NCI-H1105 (cell line): ENCODE data around the gene EXOSC2.

Source experiments
- DNase-seq: peaks from one replicate; lab custom pipeline; 2025; lab: John Stamatoyannopoulos, UW

EXOSC2 gene

DNA sequence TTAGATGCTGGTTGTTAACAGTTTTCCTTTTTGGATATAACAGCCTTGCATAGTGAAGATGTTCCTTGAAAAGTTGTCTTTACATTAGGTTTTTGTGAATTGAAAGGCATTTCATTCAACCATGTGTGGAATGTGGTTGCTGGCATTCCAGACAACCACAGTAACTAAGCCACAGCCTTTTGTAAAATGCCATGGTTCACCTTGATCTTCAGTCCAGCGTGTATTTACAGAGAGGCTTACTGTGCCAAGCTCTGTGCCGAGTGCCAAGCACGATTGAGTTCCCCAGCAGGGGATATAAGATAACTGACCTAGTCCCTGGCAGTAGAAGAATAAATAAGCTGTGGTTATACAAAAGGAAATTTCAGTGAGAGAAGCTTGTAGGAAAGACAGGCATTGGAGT lies 4.9 kb downstream of the EXOSC2 start:
- DNase-seq, result no peak

DNA sequence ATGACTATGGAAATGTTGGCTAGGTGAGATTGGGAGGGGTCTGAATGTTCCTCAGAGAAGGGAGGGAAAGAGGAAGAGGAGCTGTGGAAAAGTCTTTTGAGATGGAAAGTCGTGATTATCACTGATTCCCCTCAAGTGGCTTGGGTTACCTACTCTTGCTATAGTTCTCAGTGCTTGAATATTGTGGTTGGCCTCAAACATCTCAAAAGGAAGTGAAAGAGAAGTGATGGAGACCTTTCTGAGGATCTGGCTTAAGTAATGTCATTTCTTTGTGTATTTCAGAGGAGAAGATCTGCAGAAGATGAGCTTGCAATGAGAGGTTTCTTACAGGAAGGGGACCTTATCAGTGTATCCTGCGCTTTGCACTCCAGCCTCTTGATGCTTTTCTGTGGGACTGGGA lies 5.5 kb downstream of the EXOSC2 start:
- DNase-seq, result no peak

DNA sequence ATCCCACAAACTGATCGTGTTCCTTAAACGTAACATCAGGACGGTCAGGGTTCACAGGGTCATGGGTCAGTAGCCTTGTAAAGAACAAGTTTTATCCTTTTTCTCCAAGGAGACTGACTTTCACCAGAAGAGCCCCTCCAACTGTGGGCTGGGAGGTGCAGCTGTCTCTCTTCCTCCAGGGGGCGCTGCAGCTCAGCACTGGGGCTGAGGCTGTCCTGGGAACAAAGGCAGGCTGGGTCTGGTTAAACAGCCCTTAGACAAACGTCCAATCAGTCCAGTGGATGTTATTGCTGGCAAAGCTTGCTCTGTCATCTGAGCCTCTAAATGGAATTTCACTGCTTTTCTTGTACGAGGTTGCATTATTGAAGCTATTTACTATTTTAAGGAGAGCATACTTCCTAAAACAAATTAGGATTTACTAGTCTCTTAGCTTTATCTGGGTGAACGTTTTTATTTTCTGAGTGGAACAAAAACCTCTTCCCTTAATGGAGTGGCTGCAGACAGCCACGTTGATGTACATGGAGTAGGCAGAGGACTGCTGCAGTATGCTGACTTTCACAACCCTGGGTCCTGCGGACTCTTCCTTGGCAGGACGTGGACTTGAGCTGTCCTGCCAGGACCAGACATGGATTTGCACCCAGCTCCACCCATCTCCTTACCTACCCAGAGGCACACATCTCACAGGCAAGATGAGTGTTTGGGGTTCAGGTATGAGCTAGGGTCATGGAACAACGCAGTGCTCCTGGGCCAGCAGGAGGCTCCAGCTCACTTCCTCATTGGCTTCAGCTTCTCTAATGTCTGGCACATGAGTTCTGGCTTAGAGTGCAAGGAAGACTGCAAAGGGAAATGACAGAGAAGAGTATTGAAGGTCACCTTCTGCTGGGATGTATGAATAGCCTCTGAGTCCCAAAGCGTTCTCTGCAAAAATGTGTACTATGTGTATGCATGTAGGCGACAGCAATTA lies 7.8 kb downstream of the EXOSC2 start:
- DNase-seq, result peak; percentile 38

DNA sequence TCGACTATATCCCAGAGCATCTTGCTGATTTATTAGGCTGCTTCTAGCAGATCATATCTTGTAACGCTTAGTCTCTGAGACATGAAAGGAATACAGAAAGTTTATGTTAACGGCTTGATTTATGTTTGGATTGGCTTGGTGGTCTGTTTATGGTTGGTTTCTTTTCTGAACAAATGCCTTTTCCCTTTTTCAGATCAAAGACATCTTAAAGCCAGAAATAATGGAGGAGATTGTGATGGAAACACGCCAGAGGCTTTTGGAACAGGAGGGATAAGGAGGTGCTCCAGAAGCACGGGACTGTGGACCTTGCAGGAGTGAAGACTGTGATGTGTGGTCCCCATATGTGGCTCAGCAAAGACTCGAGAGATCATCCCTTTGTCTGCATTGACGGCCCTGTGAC lies 9.9 kb downstream of the EXOSC2 start:
- no peak for DNase-seq

DNA sequence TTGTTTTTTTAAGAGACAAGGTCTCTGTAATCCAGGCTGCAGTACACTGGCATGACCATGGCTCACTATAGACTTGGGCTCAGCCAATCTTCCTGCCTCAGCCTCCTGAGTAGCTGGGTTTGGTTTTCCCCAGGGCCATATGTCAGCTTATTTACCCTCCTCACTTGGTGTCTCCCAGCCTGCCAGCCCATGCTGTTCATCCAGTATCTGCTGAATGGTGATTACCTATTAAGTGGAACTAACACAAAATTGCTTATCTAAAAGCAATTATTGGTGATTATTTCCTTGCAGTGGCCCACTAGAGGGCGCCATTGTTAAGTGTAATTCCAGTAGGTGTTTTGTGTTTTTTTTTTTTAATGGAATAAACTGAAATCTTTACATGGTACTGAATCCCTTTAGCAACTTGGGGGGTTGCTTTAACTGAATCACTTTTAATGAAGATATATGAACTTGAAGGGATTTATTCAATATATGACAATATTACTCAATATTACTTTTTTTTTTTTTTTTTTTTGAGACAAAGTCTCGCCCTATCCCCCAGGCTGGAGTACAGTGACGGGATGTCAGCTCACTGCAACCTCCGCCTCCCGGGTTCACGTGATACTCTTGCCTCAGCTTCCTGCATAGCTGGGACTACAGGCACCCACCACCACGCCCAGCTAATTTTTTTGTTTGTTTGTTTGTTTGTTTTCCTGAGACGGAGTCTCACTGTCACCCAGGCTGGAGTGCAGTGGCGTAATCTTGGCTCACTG lies 13.8 kb downstream of the EXOSC2 start:
- peak; percentile 38 for DNase-seq

DNA sequence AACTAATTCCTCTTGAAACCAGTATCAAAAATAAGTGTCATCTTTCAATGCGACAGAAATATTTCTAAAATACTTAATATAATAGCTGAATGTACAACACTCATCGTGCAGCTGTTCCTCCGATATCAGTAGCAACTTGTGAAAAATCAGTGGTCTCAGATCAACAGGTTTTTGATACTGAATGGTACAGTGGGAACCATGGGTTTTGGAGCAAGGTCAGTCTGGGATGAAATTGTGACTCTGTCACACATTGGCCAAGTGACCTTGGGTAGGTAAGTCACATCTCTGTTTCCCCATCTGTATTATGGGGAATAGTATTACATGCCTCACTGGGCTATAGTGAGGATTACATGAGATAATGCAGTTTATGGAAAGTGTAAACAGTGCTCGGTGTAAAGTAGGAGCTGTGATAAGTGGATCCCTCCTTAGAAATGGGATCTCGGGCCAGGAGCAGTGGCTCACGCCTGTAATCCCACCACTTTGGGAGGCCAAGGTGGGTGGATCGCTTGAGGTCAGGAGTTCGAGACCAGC lies 17.3 kb downstream of the EXOSC2 start:
- DNase-seq, result no peak

DNA sequence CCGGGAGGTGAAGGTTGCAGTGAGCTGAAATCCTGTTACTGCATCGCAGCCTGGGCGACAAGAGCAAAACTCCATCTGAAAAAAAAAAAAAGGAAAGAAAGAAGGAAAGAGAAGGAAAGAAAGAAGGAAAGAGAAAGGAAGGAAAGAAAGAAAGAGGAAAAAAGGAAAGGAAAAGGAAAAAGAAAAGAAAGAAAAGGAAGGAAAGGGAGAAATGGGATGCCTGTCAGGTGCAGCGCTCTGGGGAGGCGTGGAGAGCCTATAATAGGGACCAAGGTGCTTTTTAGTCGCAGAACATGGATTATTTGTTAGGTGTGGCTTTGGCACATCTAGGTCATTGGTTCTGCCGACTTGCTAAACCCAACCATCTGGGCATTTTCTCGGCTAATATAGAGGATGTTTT lies 17.9 kb downstream of the EXOSC2 start:
- no peak for DNase-seq

DNA sequence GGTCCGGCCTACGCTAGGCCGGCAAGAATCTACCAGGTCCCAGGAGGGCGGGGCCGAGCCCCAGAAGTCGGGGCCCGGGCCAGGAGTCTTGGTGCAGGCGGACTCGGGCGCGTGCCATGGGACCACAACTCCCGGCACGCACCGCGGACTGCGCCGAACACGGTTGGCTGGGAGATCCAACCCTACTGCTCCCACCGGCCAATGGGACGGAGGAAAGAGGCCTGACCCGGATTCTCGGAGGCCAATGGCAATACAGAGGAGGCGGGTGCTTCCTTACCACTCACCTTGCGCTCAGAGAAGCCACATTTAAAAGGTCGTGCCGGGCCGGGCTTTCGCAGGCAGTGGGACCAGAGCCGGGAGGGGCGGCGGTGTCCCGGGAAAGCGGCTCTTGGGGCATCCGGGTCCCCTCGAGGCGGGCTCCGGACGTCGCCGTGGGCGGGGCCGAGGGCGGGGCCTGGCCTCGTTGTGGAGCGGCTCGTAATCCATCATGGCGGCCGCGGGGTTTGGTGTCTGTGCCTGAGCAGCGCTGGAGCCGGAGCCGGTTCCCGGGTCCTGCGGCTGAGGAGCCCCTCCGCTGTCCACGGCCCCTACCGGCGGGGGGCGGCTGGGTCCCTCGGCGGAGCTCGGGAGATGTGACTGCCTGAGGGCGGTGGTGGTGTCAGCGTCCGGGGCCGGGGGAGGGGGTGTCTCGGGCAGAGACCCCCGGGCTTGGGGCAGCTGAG lies 19.1 kb downstream of the EXOSC2 start:
- peak; percentile 91 for DNase-seq

DNA sequence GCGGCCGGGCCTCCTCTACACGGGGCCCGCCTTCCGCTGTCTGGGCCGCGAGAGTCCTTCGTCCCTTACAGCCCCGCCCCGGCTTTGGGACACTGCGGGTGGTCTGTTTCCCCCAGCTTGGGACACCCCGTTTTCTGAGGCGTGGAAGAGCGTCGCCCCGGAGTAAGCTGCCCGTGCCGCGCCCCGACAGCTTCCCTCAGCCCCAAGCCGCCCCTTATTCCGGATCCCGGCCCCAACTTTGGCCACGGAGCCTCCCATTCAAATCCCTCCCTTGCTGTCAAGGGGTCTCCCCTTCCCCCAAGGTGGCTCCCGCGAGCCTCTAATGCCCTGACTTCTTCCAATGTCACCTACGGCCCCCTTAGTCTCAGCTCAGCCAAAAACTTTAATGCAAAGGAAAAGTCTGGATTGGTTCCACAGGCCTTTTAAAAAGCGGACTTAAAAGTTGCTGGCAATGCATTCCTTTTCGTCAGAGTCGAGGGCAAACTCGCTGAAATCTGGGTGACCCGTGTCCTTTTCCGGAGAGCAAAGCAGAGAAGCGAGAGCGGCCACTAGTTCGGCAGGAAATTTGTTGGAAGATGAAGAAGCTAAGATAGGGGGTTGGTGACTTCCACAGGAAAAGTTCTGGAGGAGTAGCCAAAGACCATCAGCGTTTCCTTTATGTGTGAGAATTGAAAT lies 19.8 kb downstream of the EXOSC2 start:
- no peak for DNase-seq

DNA sequence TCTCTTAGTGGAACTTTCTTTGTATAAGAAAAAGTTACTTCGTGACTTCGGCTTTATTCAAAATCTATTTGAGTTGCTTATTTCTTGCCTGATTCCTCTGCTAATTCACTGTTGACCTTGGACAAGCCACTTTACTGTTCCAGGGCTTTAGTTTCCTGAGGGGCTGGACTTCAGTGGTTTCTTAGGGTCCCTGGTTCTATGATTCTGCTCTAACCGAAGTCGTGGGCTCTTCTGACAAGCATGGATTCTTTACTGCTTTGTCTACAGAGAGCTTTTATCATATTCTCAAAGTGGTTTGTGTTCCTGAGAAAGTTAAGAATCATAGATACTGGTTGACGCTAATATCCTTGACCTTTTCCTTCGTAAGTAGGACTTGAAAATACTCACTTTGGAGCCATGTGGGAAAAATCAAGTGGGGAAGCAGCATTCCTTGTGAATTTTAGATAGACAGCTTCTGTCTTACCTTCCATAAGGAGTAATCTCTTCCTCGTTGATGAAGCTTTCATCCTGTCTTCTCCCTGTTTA lies 21.1 kb downstream of the EXOSC2 start:
- DNase-seq, result no peak

DNA sequence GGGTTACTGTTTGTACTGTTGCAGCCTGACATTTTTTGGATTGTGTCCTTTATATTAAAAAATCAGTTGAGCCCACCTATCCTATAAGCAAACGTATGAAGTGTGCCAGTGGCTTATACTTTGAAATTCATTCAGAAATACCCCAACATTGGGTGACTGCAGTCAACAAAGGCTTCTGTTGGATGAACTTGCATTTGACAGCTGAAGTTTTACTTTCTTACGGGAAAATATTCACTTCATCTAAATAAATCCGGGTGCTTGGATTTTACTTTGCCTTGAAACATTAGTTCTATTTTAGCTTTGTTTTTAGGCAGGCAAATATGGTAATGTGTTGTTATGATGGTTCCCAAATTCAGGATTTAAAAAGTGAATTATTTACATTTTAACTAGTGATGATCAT lies 21.7 kb downstream of the EXOSC2 start:
- no peak for DNase-seq

DNA sequence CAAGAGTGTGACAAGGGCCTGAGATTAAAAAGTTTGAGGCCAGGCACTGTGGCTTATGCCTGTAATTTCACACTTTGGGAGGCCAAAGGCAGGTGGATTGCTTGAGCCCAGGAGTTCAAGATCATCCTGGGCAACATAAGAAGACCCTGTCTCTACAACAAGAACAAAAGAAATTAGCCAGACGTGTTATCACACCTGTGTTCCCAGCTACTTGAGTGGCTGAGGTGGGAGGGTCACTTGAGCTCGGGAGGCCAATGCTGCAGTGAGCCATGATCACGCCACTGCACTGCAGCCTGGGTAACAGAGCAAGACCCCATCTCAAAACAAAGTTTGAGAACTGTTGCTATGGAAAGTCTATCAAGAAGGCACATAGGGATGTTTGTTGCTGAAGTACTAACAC lies 25.0 kb downstream of the EXOSC2 start:
- DNase-seq, result no peak

DNA sequence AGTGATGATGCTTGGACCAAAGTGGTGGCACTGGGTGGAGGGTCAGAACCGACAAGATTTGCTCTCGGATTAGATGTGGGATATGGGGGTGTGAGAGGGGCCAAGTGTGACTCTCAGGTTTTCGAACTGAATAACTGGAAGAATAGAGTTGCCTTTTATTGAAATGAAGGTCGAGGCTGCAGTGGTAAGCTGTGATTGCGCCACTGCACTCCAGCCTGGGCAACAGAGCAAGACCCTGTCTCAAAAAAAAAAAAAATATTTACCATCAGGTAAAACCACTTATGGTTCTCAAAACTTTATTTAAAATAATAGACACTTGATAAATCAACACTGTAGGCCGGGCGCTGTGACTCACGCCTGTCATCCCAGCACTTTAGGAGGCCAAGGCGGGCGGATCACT lies 27.2 kb downstream of the EXOSC2 start:
- DNase-seq, result no peak

DNA sequence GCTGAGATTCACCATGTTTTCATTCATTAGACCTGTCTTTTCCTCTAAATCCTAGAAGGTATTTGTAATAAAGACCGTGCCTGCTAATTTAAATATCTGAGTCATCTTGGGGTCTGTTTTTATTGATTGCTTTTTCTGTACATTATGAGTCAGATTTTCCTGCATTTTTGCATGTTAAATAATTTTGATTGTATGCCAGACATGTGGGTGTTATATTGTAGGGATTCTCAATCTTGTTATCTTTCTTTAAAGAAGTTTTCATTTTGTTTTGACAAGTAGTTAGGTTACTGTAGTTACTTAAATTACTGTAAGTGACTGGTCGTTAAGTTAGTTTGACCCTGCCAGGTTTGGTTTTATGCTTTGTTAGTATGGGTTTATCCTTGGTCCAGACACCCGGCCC lies 35.1 kb downstream of the EXOSC2 start:
- no peak for DNase-seq

DNA sequence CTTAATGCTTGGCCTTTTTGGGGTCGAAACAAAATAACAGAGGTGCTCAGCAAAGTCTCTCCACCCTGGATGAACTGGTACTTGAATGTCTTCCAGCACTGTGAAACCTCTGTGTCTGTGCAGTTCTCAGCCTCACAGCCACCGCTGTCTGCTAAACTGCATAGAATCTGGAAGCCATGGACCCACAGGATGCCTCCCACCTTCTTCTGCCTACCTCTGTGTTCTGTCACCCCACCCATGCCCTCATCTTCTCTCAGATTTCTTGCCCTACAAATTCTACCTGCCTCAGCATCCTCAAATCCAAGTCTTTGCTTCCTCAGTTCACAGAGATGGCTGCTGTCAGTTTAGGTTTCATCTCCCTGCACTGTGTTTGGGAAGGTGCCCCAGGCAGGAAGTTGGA lies 35.6 kb downstream of the EXOSC2 start:
- no peak for DNase-seq

DNA sequence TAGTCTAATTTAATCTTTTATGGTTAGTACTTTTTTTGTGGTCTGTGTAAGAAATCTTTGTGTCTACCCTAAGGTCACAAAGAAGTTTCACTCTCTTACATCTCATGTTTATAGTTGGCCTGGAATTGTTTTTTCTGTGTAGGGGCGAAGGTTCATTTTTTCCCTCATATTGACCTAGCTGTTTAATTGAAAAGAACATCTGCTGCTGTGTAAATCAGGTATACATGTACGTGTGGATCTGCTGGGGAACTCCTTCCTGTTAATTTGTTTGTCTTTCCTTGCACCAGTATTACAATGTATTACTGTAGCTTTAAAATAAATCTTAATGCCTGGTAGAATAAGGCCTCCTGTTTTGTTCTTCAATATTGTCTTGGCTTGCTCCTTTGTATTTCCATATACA lies 37.8 kb downstream of the EXOSC2 start:
- peak; percentile 19 for DNase-seq

DNA sequence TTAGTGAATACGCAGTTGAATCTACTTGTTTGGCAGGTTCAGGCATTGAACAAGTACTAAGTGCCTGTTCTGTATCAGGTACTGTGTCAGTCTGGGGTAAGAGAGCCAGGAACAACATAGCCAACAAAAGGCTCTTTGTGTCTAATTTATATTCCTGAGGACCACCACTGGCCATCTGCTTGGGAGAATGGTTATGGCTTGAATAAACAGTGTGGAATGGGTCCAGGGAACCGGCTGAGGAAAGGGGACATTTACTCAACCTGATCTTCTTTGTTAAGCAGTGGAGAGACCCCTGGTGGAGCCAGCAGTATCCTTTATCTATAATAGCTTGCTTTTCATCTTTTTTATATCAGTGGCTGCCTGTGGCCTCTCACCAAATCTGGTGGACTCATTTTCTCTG lies 38.6 kb downstream of the EXOSC2 start:
- DNase-seq, result no peak

DNA sequence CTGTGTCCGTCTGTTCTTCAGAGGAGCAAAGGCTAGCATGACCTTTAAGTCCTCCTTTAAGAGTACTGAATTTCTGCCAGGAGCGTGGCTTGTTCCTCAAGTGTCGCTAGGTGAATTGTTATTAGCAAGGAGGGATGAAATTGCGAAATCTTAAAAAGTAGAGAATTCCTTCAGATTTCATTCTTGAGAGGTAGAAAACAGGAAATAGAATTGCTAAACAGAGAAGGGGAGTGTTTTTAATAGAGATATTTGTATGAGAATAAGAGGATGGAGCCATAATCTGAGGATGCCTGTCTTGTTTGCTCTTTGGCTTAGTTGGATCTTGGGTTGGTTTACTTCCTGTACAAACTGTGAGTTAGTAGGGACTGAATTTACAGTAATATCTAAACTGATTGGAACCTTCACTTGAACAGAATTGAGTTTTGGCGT lies 39.2 kb downstream of the EXOSC2 start:
- no peak for DNase-seq

DNA sequence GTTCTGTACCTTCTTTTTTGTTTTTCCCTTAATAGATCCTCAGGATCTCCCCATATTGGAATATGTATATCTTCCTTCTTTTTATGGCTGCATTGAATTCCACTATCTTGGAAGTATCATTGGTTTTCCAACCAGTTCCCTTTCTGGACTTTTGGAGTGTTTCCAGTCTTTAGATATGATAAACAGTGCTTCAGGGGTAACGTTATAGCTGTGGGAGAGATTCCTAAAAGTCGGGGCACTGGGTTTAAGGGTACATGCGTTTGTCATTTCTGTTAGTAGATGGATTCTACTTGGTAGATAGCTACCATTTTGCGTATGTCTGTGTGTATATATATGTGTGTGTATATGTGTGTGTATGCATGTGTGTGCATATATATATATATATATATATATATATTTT lies 42.0 kb downstream of the EXOSC2 start:
- no peak for DNase-seq

DNA sequence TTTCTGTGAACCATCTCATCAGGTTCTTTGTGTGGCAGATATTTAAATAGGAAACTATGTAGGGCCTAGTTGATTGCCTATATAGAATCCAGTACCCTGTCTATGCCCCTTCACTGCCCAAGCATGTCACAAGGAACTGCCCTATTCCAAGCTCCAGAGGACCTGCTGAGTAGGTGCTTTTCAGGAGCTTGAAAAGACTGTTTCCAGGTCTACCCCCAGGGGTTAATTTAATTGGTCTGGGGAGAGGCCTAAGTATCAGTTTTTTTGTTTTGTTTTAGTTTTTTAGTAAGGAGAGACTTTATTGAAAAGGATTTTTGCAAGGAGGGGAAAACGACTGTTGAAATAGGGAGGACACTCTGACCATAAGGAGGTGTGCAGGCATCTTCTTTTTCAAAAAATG lies 43.3 kb downstream of the EXOSC2 start:
- no peak for DNase-seq

DNA sequence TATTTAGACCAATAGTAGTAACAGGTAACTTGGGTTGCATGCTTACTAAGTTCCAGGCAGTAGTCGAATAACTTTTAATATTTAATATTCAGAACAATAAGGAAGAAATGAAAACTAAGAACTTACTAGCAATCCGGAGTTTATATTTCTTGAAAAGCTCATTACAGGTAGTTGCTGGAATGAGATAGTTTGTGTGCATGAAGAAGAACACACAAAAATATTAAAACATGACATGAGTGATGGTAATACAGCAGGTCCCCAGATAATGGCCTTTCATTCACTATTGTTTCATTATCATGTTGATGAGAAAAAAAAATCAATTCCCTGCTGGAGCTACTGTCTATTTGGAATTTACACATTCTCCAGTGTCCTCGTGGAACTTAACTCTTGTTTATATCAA lies 44.7 kb downstream of the EXOSC2 start:
- no peak for DNase-seq

DNA sequence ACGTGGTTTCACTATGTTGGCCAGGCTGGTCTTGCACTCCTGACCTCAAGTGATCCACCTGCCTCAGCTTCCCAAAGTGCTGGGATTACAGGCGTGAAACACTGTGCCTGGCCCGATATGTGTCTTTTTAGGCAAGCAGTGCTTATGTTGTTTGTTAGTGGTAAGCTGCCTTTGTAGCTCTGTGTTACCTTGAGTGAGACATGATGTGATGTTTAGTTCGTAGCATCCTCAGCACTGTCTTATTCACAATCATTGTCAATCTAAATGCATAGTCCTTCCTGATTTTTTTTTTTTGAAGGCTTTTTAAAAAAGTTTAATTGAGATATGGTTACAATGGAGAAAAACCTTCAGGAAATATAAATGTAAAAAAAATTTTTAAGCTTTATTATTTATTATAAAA lies 45.5 kb downstream of the EXOSC2 start:
- DNase-seq, result no peak
